ENCODE results near the gene INPPL1.

Gene INPPL1

GRCh38 chr11:72244361-72245262 lies 20.0 kb downstream of the INPPL1 start:
- peak; percentile 8 for ATAC-seq
- TF ChIP-seq CSRNP3 (CRISPR knock-in tag; IDR thresholded peaks at IDR 0.05) (no peak), TOX (CRISPR knock-in tag; IDR thresholded peaks at IDR 0.05; ENCODE audit: borderline replicate concordance) (no peak), ARNTL (CRISPR knock-in tag; IDR thresholded peaks at IDR 0.05; ENCODE audit: borderline replicate concordance, low read depth) (no peak), SNAI2 (CRISPR knock-in tag; IDR thresholded peaks at IDR 0.05) (0 out of 2 replicates have a peak, but pooled peaks have one; percentile 18), BACH2 (CRISPR knock-in tag; IDR thresholded peaks at IDR 0.05; ENCODE audit: borderline replicate concordance) (no peak), ISL1 (CRISPR knock-in tag; IDR thresholded peaks at IDR 0.05) (no peak), TCF4 (CRISPR knock-in tag; IDR thresholded peaks at IDR 0.05; ENCODE audit: borderline replicate concordance) (peak; percentile 72), ZNF8 (CRISPR knock-in tag; IDR thresholded peaks at IDR 0.05) (no peak)
- TF ChIP-seq, protein P1, sequence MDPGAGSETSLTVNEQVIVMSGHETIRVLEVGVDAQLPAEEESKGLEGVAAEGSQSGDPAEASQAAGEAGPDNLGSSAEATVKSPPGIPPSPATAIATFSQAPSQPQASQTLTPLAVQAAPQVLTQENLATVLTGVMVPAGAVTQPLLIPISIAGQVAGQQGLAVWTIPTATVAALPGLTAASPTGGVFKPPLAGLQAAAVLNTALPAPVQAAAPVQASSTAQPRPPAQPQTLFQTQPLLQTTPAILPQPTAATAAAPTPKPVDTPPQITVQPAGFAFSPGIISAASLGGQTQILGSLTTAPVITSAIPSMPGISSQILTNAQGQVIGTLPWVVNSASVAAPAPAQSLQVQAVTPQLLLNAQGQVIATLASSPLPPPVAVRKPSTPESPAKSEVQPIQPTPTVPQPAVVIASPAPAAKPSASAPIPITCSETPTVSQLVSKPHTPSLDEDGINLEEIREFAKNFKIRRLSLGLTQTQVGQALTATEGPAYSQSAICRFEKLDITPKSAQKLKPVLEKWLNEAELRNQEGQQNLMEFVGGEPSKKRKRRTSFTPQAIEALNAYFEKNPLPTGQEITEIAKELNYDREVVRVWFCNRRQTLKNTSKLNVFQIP (CRISPR knock-in tag; IDR thresholded peaks at IDR 0.05; ENCODE audit: borderline replicate concordance, low read depth): no peak
- TF ChIP-seq, protein P2, sequence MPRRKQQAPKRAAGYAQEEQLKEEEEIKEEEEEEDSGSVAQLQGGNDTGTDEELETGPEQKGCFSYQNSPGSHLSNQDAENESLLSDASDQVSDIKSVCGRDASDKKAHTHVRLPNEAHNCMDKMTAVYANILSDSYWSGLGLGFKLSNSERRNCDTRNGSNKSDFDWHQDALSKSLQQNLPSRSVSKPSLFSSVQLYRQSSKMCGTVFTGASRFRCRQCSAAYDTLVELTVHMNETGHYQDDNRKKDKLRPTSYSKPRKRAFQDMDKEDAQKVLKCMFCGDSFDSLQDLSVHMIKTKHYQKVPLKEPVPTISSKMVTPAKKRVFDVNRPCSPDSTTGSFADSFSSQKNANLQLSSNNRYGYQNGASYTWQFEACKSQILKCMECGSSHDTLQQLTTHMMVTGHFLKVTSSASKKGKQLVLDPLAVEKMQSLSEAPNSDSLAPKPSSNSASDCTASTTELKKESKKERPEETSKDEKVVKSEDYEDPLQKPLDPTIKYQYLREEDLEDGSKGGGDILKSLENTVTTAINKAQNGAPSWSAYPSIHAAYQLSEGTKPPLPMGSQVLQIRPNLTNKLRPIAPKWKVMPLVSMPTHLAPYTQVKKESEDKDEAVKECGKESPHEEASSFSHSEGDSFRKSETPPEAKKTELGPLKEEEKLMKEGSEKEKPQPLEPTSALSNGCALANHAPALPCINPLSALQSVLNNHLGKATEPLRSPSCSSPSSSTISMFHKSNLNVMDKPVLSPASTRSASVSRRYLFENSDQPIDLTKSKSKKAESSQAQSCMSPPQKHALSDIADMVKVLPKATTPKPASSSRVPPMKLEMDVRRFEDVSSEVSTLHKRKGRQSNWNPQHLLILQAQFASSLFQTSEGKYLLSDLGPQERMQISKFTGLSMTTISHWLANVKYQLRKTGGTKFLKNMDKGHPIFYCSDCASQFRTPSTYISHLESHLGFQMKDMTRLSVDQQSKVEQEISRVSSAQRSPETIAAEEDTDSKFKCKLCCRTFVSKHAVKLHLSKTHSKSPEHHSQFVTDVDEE (CRISPR knock-in tag; IDR thresholded peaks at IDR 0.05): peak; percentile 23

DNA sequence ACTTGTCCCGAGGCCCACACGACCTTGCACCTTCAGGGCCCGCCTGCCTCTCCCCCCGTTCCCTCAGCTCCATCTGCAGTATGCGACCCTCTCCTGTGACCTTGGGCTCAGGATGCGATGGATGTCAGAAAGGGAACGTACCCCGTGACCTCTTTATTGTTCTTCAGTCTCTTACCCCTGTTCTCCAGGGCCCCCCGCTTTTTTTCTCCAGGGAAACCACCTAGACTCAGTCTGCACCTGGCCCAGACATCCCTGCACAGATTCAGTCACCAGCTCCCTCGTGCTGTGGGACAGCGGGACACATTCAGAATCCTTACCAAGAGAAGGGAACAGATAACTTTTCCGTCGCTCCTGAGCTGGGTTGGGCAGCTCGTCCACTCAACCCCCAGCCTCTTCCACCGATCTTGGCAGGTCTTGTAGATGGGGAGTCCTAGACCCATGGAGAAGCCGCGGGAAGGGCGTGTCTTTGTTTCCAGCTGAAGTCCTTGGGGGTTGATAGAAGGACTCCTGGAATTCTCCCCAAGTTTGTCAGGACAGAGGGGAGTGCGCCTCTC lies 20.8 kb downstream of the INPPL1 start:
- TF ChIP-seq, protein P2 (CRISPR knock-in tag; IDR thresholded peaks at IDR 0.05): no peak
- TF ChIP-seq CREB5 (CRISPR knock-in tag; IDR thresholded peaks at IDR 0.05; ENCODE audit: low read depth) (no peak), PATZ1 (CRISPR knock-in tag; IDR thresholded peaks at IDR 0.05; ENCODE audit: borderline replicate concordance) (no peak), ISL1 (CRISPR knock-in tag; IDR thresholded peaks at IDR 0.05) (no peak), ARNTL (CRISPR knock-in tag; IDR thresholded peaks at IDR 0.05; ENCODE audit: borderline replicate concordance, low read depth) (no peak), ZNF565 (CRISPR knock-in tag; conservative IDR thresholded peaks at IDR 0.05; ENCODE audit: low read depth) (no peak)
- ATAC-seq: no peak

DNA sequence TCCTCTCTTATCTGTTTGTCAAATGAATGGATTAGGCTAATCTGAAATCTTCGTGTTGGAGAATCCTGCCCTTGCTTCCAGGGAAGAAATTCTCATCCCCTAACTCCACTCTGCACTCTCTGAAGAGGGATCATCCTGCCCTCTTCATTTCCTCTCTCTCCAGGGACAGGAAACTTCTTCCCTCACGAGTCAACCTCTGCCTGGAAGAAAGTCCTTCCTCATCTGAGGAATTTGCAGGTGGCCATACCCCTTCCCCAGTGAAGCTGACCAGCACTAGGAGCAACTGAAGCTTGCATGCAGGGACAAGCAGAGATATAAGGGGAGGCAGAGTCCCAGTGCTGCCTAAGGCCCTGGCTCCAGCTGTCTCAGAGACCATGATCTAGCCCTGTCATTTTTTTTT lies 23.0 kb downstream of the INPPL1 start:
- no peak for ATAC-seq
- TF ChIP-seq ESRRG (CRISPR knock-in tag; IDR thresholded peaks at IDR 0.05): no peak
- TF ChIP-seq PPARA (CRISPR knock-in tag; IDR thresholded peaks at IDR 0.05; ENCODE audit: borderline replicate concordance): no peak
- TF ChIP-seq ISL1 (CRISPR knock-in tag; IDR thresholded peaks at IDR 0.05): no peak
- TF ChIP-seq ZNF565 (CRISPR knock-in tag; conservative IDR thresholded peaks at IDR 0.05; ENCODE audit: low read depth): no peak
- TF ChIP-seq ARNTL (CRISPR knock-in tag; IDR thresholded peaks at IDR 0.05; ENCODE audit: borderline replicate concordance, low read depth): no peak
- no peak for TF ChIP-seq BACH2 (CRISPR knock-in tag; IDR thresholded peaks at IDR 0.05; ENCODE audit: borderline replicate concordance)
- TF ChIP-seq TOX (CRISPR knock-in tag; IDR thresholded peaks at IDR 0.05; ENCODE audit: borderline replicate concordance): no peak
- TF ChIP-seq PATZ1 (CRISPR knock-in tag; IDR thresholded peaks at IDR 0.05; ENCODE audit: borderline replicate concordance): no peak
- TF ChIP-seq ZNF8 (CRISPR knock-in tag; IDR thresholded peaks at IDR 0.05): no peak
- no peak for TF ChIP-seq ZFP30 (CRISPR knock-in tag; IDR thresholded peaks at IDR 0.05)
- TF ChIP-seq, protein P1 (CRISPR knock-in tag; IDR thresholded peaks at IDR 0.05; ENCODE audit: borderline replicate concordance, low read depth): no peak
- no peak for TF ChIP-seq TCF4 (CRISPR knock-in tag; IDR thresholded peaks at IDR 0.05; ENCODE audit: borderline replicate concordance)
- TF ChIP-seq OSR1 (CRISPR knock-in tag; IDR thresholded peaks at IDR 0.05): no peak
